C4-2B (cell line): ENCODE measurements around the gene BPGM.

ENCODE experiments used
- CTCF ChIP-seq: fragments of 450-650 bp; conservative IDR thresholded peaks from 2 replicates; pipeline ENCODE4 v1.5.1; 2017; ENCODE audit warnings: mild to moderate bottlenecking
- ZFX ChIP-seq: fragments of 450-650 bp; IDR thresholded peaks from 2 replicates; pipeline ENCODE4 v1.6.1; 2017

GRCh38 chr7:134724606-134725005 is 78.0 kb downstream of the BPGM start:
- TF ChIP-seq CTCF, result peak; percentile 82
- no peak for TF ChIP-seq ZFX
